ENCODE results near the gene SLC25A26. TPM values are rescaled to one million over a fixed set of nuclear protein-coding genes. Genes with fewer than 3 reads are reported as not detected.

Gene SLC25A26
- total RNA-seq, 1 experiment from 2014 or later = 23.8 TPM

DNA sequence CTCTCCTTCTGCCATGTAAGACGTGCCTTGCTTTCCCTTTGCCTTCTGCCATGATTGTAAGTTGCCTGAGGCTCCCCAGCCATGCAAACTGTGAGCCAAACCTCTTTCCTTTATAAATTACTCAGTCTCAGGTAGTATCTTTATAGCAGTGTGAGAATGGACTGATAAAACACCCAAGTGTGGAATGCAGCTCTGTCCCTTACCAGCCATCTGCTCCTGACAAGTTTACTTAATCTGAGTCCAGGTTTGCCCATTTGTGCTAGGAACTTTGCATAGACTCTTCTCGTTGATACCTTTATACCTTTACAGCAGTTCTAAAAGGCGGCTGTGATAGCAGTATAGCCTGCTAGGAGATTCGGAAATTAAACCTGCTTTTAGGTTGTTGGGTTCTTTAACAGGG lies 48.1 kb downstream of the SLC25A26 start:
- Histone ChIP-seq H3K4me1 (ENCODE audit: control insufficient read depth in 1 of 2, insufficient read depth in 2 of 2, low read length in 2 of 2) (no peaks in the 10 kb centered on the region), H3K36me3 (ENCODE audit: control insufficient read depth in 1 of 2, insufficient read depth in 2 of 2, low read length in 2 of 2) (no peaks in the 10 kb centered on the region), H3K9me3 (ENCODE audit: control insufficient read depth in 1 of 2, insufficient read depth in 1 of 2, low read depth in 1 of 2, low read length in 2 of 2) (no peaks in the 10 kb centered on the region), H2AFZ (ENCODE audit: low read depth, low read length, poor library complexity, severe bottlenecking) (no peak overlapping the region), H3K27ac (ENCODE audit: low read depth, low read length) (no peak overlapping the region), H4K20me1 (ENCODE audit: insufficient read depth) (no peaks in the 10 kb centered on the region), H3K4me2 (ENCODE audit: low read length) (no peak overlapping the region), H3K9ac (ENCODE audit: low read length) (no peak overlapping the region), H3K27me3 (ENCODE audit: insufficient read depth, low read length) (no peaks in the 10 kb centered on the region), H3K79me2 (ENCODE audit: insufficient read depth, low read length) (no peaks in the 10 kb centered on the region), H3K9me2 (ENCODE audit: insufficient read depth) (no peaks in the 10 kb centered on the region), H3K4me3 (replicated peaks in 1 of 2; ENCODE audit: low read depth in 1 of 2, low read length in 2 of 2) (no peak overlapping the region)
- no TSS peak for BruUV-seq (replicated peaks)
- DNase-seq (ENCODE audit: low read depth, low spot score) = no peak
- TF ChIP-seq JUND (IDR thresholded peaks at IDR 0.05) = no peak
- TF ChIP-seq ZNF274 (IDR thresholded peaks at IDR 0.05; ENCODE audit: low read depth, low read length) = no peak
- no peak for TF ChIP-seq SRF (IDR thresholded peaks at IDR 0.05; ENCODE audit: low read depth)
- no peak for TF ChIP-seq EZH2 (IDR thresholded peaks at IDR 0.05)
- TF ChIP-seq SIN3A (IDR thresholded peaks at IDR 0.05; ENCODE audit: low read depth) = no peak
- TF ChIP-seq, protein P1, sequence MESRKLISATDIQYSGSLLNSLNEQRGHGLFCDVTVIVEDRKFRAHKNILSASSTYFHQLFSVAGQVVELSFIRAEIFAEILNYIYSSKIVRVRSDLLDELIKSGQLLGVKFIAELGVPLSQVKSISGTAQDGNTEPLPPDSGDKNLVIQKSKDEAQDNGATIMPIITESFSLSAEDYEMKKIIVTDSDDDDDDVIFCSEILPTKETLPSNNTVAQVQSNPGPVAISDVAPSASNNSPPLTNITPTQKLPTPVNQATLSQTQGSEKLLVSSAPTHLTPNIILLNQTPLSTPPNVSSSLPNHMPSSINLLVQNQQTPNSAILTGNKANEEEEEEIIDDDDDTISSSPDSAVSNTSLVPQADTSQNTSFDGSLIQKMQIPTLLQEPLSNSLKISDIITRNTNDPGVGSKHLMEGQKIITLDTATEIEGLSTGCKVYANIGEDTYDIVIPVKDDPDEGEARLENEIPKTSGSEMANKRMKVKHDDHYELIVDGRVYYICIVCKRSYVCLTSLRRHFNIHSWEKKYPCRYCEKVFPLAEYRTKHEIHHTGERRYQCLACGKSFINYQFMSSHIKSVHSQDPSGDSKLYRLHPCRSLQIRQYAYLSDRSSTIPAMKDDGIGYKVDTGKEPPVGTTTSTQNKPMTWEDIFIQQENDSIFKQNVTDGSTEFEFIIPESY (IDR thresholded peaks at IDR 0.05; ENCODE audit: extremely low read depth, insufficient replicate concordance, low read length) = no peak
- TF ChIP-seq RAD21 (IDR thresholded peaks at IDR 0.05; ENCODE audit: low read depth) = no peak
- TF ChIP-seq POLR2AphosphoS5 (IDR thresholded peaks at IDR 0.05; ENCODE audit: low read depth, low read length) = no peak
- no peak for TF ChIP-seq FOSL1 (IDR thresholded peaks at IDR 0.05; ENCODE audit: low read depth)
- intact Hi-C loops (cut with micrococcal nuclease) = no loop called here
- ChIA-PET RAD21 (ENCODE audit: low non-redundant PET in 1 of 2, low total read pairs in 2 of 2, uncharacterized antibody in 2 of 2, unreplicated experiment in 2 of 2) (no interaction called here), POLR2A (no interaction called here), CTCF (no interaction called here)
- no peak for ATAC-seq

DNA sequence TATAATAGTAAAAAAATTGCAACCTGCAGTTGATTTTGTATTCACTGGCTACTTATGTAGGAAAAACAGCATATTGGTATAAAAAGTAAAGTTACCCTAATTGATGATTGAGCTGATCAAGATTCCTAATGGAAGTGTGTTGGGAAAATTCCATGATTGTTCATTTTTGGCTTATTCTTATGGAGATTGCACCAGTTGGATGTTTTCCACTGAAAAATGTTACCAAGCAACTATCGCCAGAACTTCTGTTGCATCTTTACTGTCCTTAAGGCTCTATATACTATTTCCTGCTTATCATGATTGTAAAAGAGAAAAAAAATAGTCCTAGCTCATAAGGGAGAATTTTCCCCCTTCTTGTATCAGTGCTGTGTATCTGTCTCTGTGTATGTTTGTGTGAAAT lies 48.6 kb downstream of the SLC25A26 start:
- POLR2A ChIA-PET = no interaction called here
- RAD21 ChIA-PET (ENCODE audit: low non-redundant PET in 1 of 2, low total read pairs in 2 of 2, uncharacterized antibody in 2 of 2, unreplicated experiment in 2 of 2) = no interaction called here

More for the DNA sequence above, 48.6 kb downstream of the SLC25A26 start:
- no TSS peak for BruUV-seq (replicated peaks)
- Histone ChIP-seq H3K4me3 (replicated peaks in 1 of 2; ENCODE audit: low read depth in 1 of 2, low read length in 2 of 2) (no peak overlapping the region), H3K36me3 (ENCODE audit: control insufficient read depth in 1 of 2, insufficient read depth in 2 of 2, low read length in 2 of 2) (no peaks in the 10 kb centered on the region), H3K79me2 (ENCODE audit: insufficient read depth, low read length) (no peaks in the 10 kb centered on the region), H3K27ac (ENCODE audit: low read depth, low read length) (no peak overlapping the region), H3K4me2 (ENCODE audit: low read length) (no peak overlapping the region), H3K9me2 (ENCODE audit: insufficient read depth) (no peaks in the 10 kb centered on the region), H4K20me1 (ENCODE audit: insufficient read depth) (no peaks in the 10 kb centered on the region), H3K9ac (ENCODE audit: low read length) (no peak overlapping the region), H3K9me3 (ENCODE audit: control insufficient read depth in 1 of 2, insufficient read depth in 1 of 2, low read depth in 1 of 2, low read length in 2 of 2) (no peaks in the 10 kb centered on the region), H2AFZ (ENCODE audit: low read depth, low read length, poor library complexity, severe bottlenecking) (no peak overlapping the region), H3K27me3 (ENCODE audit: insufficient read depth, low read length) (no peaks in the 10 kb centered on the region), H3K4me1 (ENCODE audit: control insufficient read depth in 1 of 2, insufficient read depth in 2 of 2, low read length in 2 of 2) (no peaks in the 10 kb centered on the region)
- intact Hi-C loops (cut with micrococcal nuclease) = no loop called here
- ATAC-seq = no peak
- TF ChIP-seq, protein P2, sequence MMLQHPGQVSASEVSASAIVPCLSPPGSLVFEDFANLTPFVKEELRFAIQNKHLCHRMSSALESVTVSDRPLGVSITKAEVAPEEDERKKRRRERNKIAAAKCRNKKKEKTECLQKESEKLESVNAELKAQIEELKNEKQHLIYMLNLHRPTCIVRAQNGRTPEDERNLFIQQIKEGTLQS (IDR thresholded peaks at IDR 0.05) = no peak
- TF ChIP-seq SRF (IDR thresholded peaks at IDR 0.05; ENCODE audit: low read depth) (no peak), ELF1 (IDR thresholded peaks at IDR 0.05; ENCODE audit: borderline replicate concordance, low read depth) (no peak), EGR1 (IDR thresholded peaks at IDR 0.05; ENCODE audit: low read depth) (no peak), ZNF274 (IDR thresholded peaks at IDR 0.05; ENCODE audit: low read depth, low read length) (no peak), FOSL1 (IDR thresholded peaks at IDR 0.05; ENCODE audit: low read depth) (no peak), POLR2AphosphoS5 (IDR thresholded peaks at IDR 0.05; ENCODE audit: low read depth, low read length) (no peak), EZH2phosphoT487 (IDR thresholded peaks at IDR 0.05; ENCODE audit: borderline replicate concordance) (no peak)
- TF ChIP-seq, protein P3, sequence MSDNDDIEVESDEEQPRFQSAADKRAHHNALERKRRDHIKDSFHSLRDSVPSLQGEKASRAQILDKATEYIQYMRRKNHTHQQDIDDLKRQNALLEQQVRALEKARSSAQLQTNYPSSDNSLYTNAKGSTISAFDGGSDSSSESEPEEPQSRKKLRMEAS (IDR thresholded peaks at IDR 0.05) = no peak
- DNase-seq (ENCODE audit: low read depth, low spot score) = no peak
- CTCF ChIA-PET = no interaction called here

Data from HCT116 (cell line).